ENCODE results near the gene ACAD11.

- TF ChIP-seq CTCF (conservative IDR thresholded peaks at IDR 0.05; ENCODE audit: low read length) (no peak), EZH2phosphoT487 (IDR thresholded peaks at IDR 0.05; ENCODE audit: borderline replicate concordance, low read depth, low read length) (no peak)
Measured at GRCh38 chr3:132538072-132538471, 121.5 kb downstream of the ACAD11 start.

Data from OCI-LY7 (cell line).